H9 (cell line): ENCODE results near the gene TMEM132D. TPM values are rescaled to one million over a fixed set of nuclear protein-coding genes. Genes with fewer than 3 reads are reported as not detected.
A peak's percentile ranks its signal among the peaks of the same experiment; 100 is the strongest.

ENCODE experiments used
- DNase-seq: peaks from one replicate; pipeline ENCODE4 v3.0.0-alpha.2; 2017
- H2AFZ ChIP-seq: one replicate; pipeline ENCODE4 v1.6.1; 2013; ENCODE audit warnings: mild to moderate bottlenecking, low read length, control low read depth, moderate library complexity
- H2AK5ac ChIP-seq: 2 replicates; pipeline ENCODE4 v1.6.1; 2013; ENCODE audit warnings: low read length, control low read depth, mixed read lengths; ENCODE audit not compliant: insufficient read length
- H2BK120ac ChIP-seq: one replicate; pipeline ENCODE4 v1.6.1; 2013; ENCODE audit warnings: low read depth, mild to moderate bottlenecking, low read length, control low read depth, inconsistent platforms; ENCODE audit not compliant: poor library complexity, severe bottlenecking
- H2BK12ac ChIP-seq: 2 replicates; pipeline ENCODE4 v1.6.1; 2013; ENCODE audit warnings: low read length, control low read depth, mixed read lengths, low read depth; ENCODE audit not compliant: insufficient read length
- H2BK15ac ChIP-seq: 2 replicates; pipeline ENCODE4 v1.6.1; 2013; ENCODE audit warnings: low read depth, low read length, control low read depth
- H2BK20ac ChIP-seq: one replicate; pipeline ENCODE4 v1.6.1; 2013; ENCODE audit warnings: low read depth, mild to moderate bottlenecking, low read length, control low read depth, inconsistent platforms; ENCODE audit not compliant: poor library complexity, severe bottlenecking
- H2BK5ac ChIP-seq: 2 replicates; pipeline ENCODE4 v1.6.1; 2013; ENCODE audit warnings: low read length, control low read depth, mixed read lengths; ENCODE audit not compliant: insufficient read length
- H3K14ac ChIP-seq: 2 replicates; pipeline ENCODE4 v1.6.1; 2013; ENCODE audit warnings: low read length, control low read depth; ENCODE audit not compliant: insufficient read depth
- H3K18ac ChIP-seq: 2 replicates; pipeline ENCODE4 v1.6.1; 2013; ENCODE audit warnings: low read depth, mild to moderate bottlenecking, mixed read lengths, low read length, control low read depth; ENCODE audit not compliant: insufficient read length
- H3K23ac ChIP-seq: 2 replicates; pipeline ENCODE4 v1.6.1; 2013; ENCODE audit warnings: low read length, control low read depth, mixed read lengths, low read depth; ENCODE audit not compliant: insufficient read length
- H3K23me2 ChIP-seq: 2 replicates; pipeline ENCODE4 v1.6.1; 2013; ENCODE audit warnings: low read depth, mild to moderate bottlenecking, mixed read lengths, low read length, control low read depth; ENCODE audit not compliant: insufficient read length, poor library complexity, severe bottlenecking
- H3K27ac ChIP-seq: 2 replicates; pipeline ENCODE4 v1.5.1; 2013; ENCODE audit warnings: low read length, control low read depth, mixed read lengths, low read depth; ENCODE audit not compliant: insufficient read length
- H3K27me3 ChIP-seq: 2 replicates; pipeline ENCODE4 v1.6.1; 2013; ENCODE audit warnings: low read length, control low read depth, inconsistent platforms; ENCODE audit not compliant: insufficient read depth
- H3K4ac ChIP-seq: 2 replicates; pipeline ENCODE4 v1.6.1; 2013; ENCODE audit warnings: low read depth, mild to moderate bottlenecking, control low read depth, inconsistent platforms, low read length, moderate library complexity
- H3K4me1 ChIP-seq: 2 replicates; pipeline ENCODE4 v1.6.1; 2013; ENCODE audit warnings: low read length, control low read depth, inconsistent platforms; ENCODE audit not compliant: insufficient read depth
- H3K4me2 ChIP-seq: 2 replicates; pipeline ENCODE4 v1.6.1; 2013; ENCODE audit warnings: low read length, control low read depth, mixed read lengths; ENCODE audit not compliant: insufficient read length, insufficient read depth
- H3K56ac ChIP-seq: 2 replicates; pipeline ENCODE4 v1.6.1; 2013; ENCODE audit warnings: low read depth, mild to moderate bottlenecking, mixed read lengths, low read length, control low read depth; ENCODE audit not compliant: insufficient read length
- H3K79me1 ChIP-seq: 2 replicates; pipeline ENCODE4 v1.6.1; 2013; ENCODE audit warnings: low read depth, mild to moderate bottlenecking, moderate library complexity, low read length, control low read depth, inconsistent platforms; ENCODE audit not compliant: insufficient read depth, poor library complexity, severe bottlenecking
- H3K79me2 ChIP-seq: 2 replicates; pipeline ENCODE4 v1.6.1; 2013; ENCODE audit warnings: low read length, control low read depth, inconsistent platforms; ENCODE audit not compliant: insufficient read depth
- H3K9ac ChIP-seq: 2 replicates; pipeline ENCODE4 v1.6.1; 2013; ENCODE audit warnings: low read length, control low read depth, mixed read lengths; ENCODE audit not compliant: insufficient read length; ENCODE audit errors: extremely low read depth
- H3K9me3 ChIP-seq: one replicate; pipeline ENCODE4 v1.6.1; 2013; ENCODE audit warnings: low read depth, low read length, inconsistent platforms; ENCODE audit not compliant: control insufficient read depth
- H3T11ph ChIP-seq: one replicate; pipeline ENCODE4 v1.6.1; 2013; ENCODE audit warnings: mild to moderate bottlenecking, low read length, control low read depth, inconsistent platforms
- H4K20me1 ChIP-seq: one replicate; pipeline ENCODE4 v1.6.1; 2013; ENCODE audit not compliant: control insufficient read depth, insufficient read length, insufficient read depth
- H4K5ac ChIP-seq: 2 replicates; pipeline ENCODE4 v1.6.1; 2013; ENCODE audit warnings: low read depth, mild to moderate bottlenecking, mixed read lengths, low read length, control low read depth; ENCODE audit not compliant: insufficient read length
- H4K8ac ChIP-seq: replicated peaks from 2 replicates; pipeline ENCODE4 v1.6.1; 2013; ENCODE audit warnings: low read length, control low read depth, mixed read lengths, low read depth; ENCODE audit not compliant: insufficient read length
- H4K91ac ChIP-seq: 2 replicates; pipeline ENCODE4 v1.6.1; 2013; ENCODE audit warnings: low read depth, mild to moderate bottlenecking, moderate library complexity, mixed read lengths, low read length, control low read depth; ENCODE audit not compliant: insufficient read length
- H3K27ac Mint-ChIP-seq, 3 experiments: 2 replicates in 2 of 3; 3 replicates in 1 of 3; pipeline ENCODE4 v1.8.0; 2020 to 2021; ENCODE audit warnings: mixed read lengths in 3 of 3, mild to moderate bottlenecking in 1 of 3, moderate library complexity in 1 of 3
- H3K27me3 Mint-ChIP-seq: 2 replicates; pipeline ENCODE4 v1.8.0; 2021; ENCODE audit warnings: low read depth, mild to moderate bottlenecking, moderate library complexity, mixed read lengths
- H3K36me3 Mint-ChIP-seq, 3 experiments: 2 replicates in 2 of 3; 3 replicates in 1 of 3; pipeline ENCODE4 v1.8.0; 2020 to 2021; ENCODE audit warnings: low read depth in 3 of 3, mixed read lengths in 3 of 3; ENCODE audit not compliant: insufficient read depth in 1 of 3
- H3K4me1 Mint-ChIP-seq, 2 experiments: 2 replicates each; pipeline ENCODE4 v1.8.0; 2020; ENCODE audit warnings: mixed read lengths in 2 of 2
- H3K4me3 Mint-ChIP-seq, 2 experiments: 2 replicates in 1 of 2; 3 replicates in 1 of 2; pipeline ENCODE4 v1.8.0; 2020 to 2021; ENCODE audit warnings: mild to moderate bottlenecking in 2 of 2, mixed read lengths in 2 of 2, moderate library complexity in 1 of 2
- H3K9me3 Mint-ChIP-seq, 2 experiments: 2 replicates in 1 of 2; 3 replicates in 1 of 2; pipeline ENCODE4 v1.8.0; 2020; ENCODE audit warnings: mild to moderate bottlenecking in 2 of 2, mixed read lengths in 2 of 2, moderate library complexity in 1 of 2
- WGBS: extraction: QIAGEN DNeasy Blood & Tissue Kit; methylation state at CpG from one replicate; pipeline ENCODE4 v1.1.7; 2013; ENCODE audit warnings: missing lambda C conversion rate, low lambda C conversion rate, mixed read lengths; ENCODE audit not compliant: insufficient read length; ENCODE audit errors: extremely low coverage; 5-methylcytosine and 5-hydroxymethylcytosine counted together
- total RNA-seq: library from RNA; stranded (reverse); gene quantifications from 2 replicates; pipeline ENCODE4 v1.2.1, GENCODE V29; 2021
- TF ChIP-seq, protein P1 (sequence below): fragments of 200-600 bp; sonication (generic); conservative IDR thresholded peaks from 3 replicates; pipeline ENCODE4 v1.8.0; 2021; ENCODE audit warnings: antibody characterized with exemption, mild to moderate bottlenecking

TMEM132D gene
- total RNA-seq, 1 experiment from 2014 or later, result 6.1 TPM

DNA sequence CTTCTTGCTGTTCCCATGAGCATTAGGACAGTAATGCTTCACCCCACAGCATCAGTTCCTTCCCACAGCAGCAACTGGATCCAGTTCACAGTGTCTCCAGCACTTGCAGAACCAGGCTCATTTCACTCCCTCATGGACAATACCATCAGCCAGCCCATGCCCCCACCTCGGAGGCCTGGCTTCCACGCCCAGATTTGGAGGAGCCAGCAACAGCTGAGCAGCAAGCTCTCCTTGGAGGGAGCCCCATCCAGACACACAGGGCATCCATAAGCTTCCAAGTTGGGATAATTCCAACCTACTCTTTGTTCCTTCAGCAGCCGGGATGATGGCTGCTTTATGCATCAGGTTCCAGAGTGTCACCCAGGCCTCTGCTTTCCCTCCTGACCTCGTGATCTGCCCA, 800.6 kb downstream of the TMEM132D start:
- H3K4me3 Mint-ChIP-seq, result no peak overlapping the region
- Histone ChIP-seq H2BK12ac (no peak overlapping the region), H2BK120ac (no peak overlapping the region), H2BK5ac (no peak overlapping the region), H2AFZ (no peak overlapping the region), H3K9ac (no peak overlapping the region), H3K27ac (no peak overlapping the region), H3K23ac (no peak overlapping the region), H3K79me2 (no peaks in the 10 kb centered on the region), H3K4me1 (no peaks in the 10 kb centered on the region), H2AK5ac (no peak overlapping the region), H3K14ac (no peak overlapping the region; the same call in 1 of the 2 replicates), H3K79me1 (no peaks in the 10 kb centered on the region), H2BK15ac (no peak overlapping the region), H2BK20ac (no peak overlapping the region), H4K91ac (no peak overlapping the region), H3K56ac (no peak overlapping the region), H3K23me2 (no peaks in the 10 kb centered on the region), H4K5ac (no peak overlapping the region), H3K4me2 (no peak overlapping the region), H3K9me3 (no peaks in the 10 kb centered on the region), H4K20me1 (no peaks in the 10 kb centered on the region), H4K8ac (no peak overlapping the region), H3T11ph (no peak overlapping the region), H3K4ac (no peak overlapping the region), H3K18ac (no peak overlapping the region), H3K27me3 (no peaks in the 10 kb centered on the region)
- TF ChIP-seq, protein P1, sequence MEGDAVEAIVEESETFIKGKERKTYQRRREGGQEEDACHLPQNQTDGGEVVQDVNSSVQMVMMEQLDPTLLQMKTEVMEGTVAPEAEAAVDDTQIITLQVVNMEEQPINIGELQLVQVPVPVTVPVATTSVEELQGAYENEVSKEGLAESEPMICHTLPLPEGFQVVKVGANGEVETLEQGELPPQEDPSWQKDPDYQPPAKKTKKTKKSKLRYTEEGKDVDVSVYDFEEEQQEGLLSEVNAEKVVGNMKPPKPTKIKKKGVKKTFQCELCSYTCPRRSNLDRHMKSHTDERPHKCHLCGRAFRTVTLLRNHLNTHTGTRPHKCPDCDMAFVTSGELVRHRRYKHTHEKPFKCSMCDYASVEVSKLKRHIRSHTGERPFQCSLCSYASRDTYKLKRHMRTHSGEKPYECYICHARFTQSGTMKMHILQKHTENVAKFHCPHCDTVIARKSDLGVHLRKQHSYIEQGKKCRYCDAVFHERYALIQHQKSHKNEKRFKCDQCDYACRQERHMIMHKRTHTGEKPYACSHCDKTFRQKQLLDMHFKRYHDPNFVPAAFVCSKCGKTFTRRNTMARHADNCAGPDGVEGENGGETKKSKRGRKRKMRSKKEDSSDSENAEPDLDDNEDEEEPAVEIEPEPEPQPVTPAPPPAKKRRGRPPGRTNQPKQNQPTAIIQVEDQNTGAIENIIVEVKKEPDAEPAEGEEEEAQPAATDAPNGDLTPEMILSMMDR, result no peak
- 0 out of 7 replicates have a peak overlapping the region, but pooled peaks of 1 of the 3 experiments have one; percentile 27 for H3K27ac Mint-ChIP-seq
- peaks cover 0 to 4% (median 3%) of the 10 kb centered on the region in 3 experiments; a peak in 3 of 7 replicates for H3K36me3 Mint-ChIP-seq
- peaks cover 2 to 18% of the 10 kb centered on the region in 2 experiments; a peak in 3 of 4 replicates for H3K4me1 Mint-ChIP-seq
- H3K27me3 Mint-ChIP-seq, result peaks cover 1% of the 10 kb centered on the region
- WGBS, result no CpG with 5 or more reads among the region's 4 CpGs
- peaks cover 3 to 8% of the 10 kb centered on the region in 2 experiments; a peak in 4 of 5 replicates for H3K9me3 Mint-ChIP-seq
- DNase-seq, result peak; percentile 16
